Esophagus squamous epithelium (tissue), 5 donors: ENCODE data around the gene C9orf85. TPM values are rescaled to one million over a fixed set of nuclear protein-coding genes. Genes with fewer than 3 reads are reported as not detected.

Experiments used
- DNase-seq: peaks from one replicate; lab custom pipeline; 2025; lab: John Stamatoyannopoulos, UW
- H3K27ac ChIP-seq, 4 donors: fragments of 200-600 bp; sonication (generic); one replicate each; pipeline ENCODE4 v1.5.1; 2016 to 2019; ENCODE audit warnings: mild to moderate bottlenecking in 1 of 4
- H3K27me3 ChIP-seq, 4 donors: fragments of 200-600 bp; sonication (generic); 1 replicate in 3 of 4; 2 replicates in 1 of 4; pipeline versions ENCODE4 v1.5.1 to v1.6.0; 2017 to 2021; ENCODE audit warnings: antibody characterized with exemption in 1 of 4
- H3K36me3 ChIP-seq, 3 donors: fragments of 200-600 bp; sonication (generic); one replicate each; pipeline ENCODE4 v1.5.1; 2016 to 2019
- H3K4me1 ChIP-seq, 3 donors: fragments of 200-600 bp; sonication (generic); one replicate each; pipeline ENCODE4 v1.5.1; 2017 to 2019
- H3K4me3 ChIP-seq, 4 donors: fragments of 200-600 bp; sonication (generic); 1 replicate in 3 of 4; 2 replicates in 1 of 4; pipeline ENCODE4 v1.5.1; 2016 to 2019; ENCODE audit warnings: mild to moderate bottlenecking in 2 of 4, moderate library complexity in 1 of 4
- H3K9me3 ChIP-seq, 3 donors: fragments of 200-600 bp; sonication (generic); one replicate each; pipeline ENCODE4 v1.5.1; 2016 to 2019
- POLR2A ChIP-seq, 4 donors: fragments of 450-650 bp; IDR thresholded peaks; one replicate each; pipeline ENCODE4 v1.6.1; 2017; ENCODE audit warnings: antibody characterized with exemption in 4 of 4, mild to moderate bottlenecking in 4 of 4, moderate library complexity in 3 of 4
- WGBS, 2 donors: methylation state at CpG; one replicate each; pipeline ENCODE4 v1.1.5; 2018; 5-methylcytosine and 5-hydroxymethylcytosine counted together
- intact Hi-C: fragments of 100-400 bp; cut with DNase I; formaldehyde crosslinking; loops from one replicate; pipeline ENCODE4 v1.15.0; 2022
- total RNA-seq, 4 donors: library from RNA; depleted of rRNA; stranded (reverse); fragments of >200 nt; gene quantifications; one replicate each; pipeline ENCODE4 v1.1.0, GENCODE V29; 2016
- TF ChIP-seq, protein P1 (sequence below), 6 experiments: fragments of 450-650 bp in 4 of 6; fragments of 200-600 bp in 2 of 6; sonication (generic) in 2 of 6; IDR thresholded peaks; one replicate each; pipeline ENCODE4 v1.5.1; 2016 to 2019; ENCODE audit warnings: antibody characterized with exemption in 6 of 6, mild to moderate bottlenecking in 4 of 6, moderate library complexity in 4 of 6
- donor health status: DM: yes; HTN: yes; CAD: no.

The C9orf85 gene
- total RNA-seq, 4 donors from 2014 or later, result 9.1 to 12.8 (median 10.4) TPM

GRCh38 chr9:71901695-71902597, 9.5 kb upstream of the C9orf85 start:
- TF ChIP-seq, protein P1, sequence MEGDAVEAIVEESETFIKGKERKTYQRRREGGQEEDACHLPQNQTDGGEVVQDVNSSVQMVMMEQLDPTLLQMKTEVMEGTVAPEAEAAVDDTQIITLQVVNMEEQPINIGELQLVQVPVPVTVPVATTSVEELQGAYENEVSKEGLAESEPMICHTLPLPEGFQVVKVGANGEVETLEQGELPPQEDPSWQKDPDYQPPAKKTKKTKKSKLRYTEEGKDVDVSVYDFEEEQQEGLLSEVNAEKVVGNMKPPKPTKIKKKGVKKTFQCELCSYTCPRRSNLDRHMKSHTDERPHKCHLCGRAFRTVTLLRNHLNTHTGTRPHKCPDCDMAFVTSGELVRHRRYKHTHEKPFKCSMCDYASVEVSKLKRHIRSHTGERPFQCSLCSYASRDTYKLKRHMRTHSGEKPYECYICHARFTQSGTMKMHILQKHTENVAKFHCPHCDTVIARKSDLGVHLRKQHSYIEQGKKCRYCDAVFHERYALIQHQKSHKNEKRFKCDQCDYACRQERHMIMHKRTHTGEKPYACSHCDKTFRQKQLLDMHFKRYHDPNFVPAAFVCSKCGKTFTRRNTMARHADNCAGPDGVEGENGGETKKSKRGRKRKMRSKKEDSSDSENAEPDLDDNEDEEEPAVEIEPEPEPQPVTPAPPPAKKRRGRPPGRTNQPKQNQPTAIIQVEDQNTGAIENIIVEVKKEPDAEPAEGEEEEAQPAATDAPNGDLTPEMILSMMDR (IDR thresholded peaks at IDR 0.05), result no peak
- TF ChIP-seq POLR2A (IDR thresholded peaks at IDR 0.05), result no peak
- no peak overlapping the region for H3K27ac ChIP-seq
- H3K4me1 ChIP-seq, result peaks cover 0 to 47% (median 7%) of the 10 kb centered on the region in 3 donors
- peaks cover 0 to 12% (median 0%) of the 10 kb centered on the region in 3 donors for H3K36me3 ChIP-seq
- WGBS, 2 donors, result 49 to 62% methylated on average over 6 of the region's 6 CpGs
- no peaks in the 10 kb centered on the region for H3K9me3 ChIP-seq
- DNase-seq, result no peak
- no peak overlapping the region for H3K4me3 ChIP-seq
- intact Hi-C loops, result no loop called here
- no peaks in the 10 kb centered on the region for H3K27me3 ChIP-seq

DNA sequence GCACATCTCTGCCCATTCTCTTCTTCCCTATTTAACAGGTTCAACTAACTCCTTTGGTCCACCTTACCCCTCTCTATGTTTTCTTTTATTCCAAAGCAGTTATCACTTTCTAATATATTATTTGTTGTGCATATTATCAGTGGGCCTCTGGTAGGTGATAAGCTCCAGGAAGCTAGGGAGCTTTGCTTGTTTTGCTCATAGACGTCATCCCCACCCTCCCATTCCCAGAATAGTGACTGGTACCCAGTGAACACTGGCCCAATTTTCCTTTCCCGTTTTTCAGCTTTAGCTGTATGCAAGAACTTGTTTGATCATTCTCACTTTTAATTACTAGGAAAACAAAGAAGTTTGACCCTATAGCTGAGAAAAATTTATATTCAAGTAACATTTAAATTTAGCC, 7.4 kb upstream of the C9orf85 start:
- Histone ChIP-seq H3K9me3 (no peaks in the 10 kb centered on the region), H3K4me3 (no peak overlapping the region), H3K36me3 (peaks cover 0 to 12% (median 0%) of the 10 kb centered on the region in 3 donors), H3K27ac (no peak overlapping the region), H3K4me1 (peaks cover 0 to 46% (median 9%) of the 10 kb centered on the region in 3 donors), H3K27me3 (no peaks in the 10 kb centered on the region)
- TF ChIP-seq, protein P1 (IDR thresholded peaks at IDR 0.05), result no peak
- TF ChIP-seq POLR2A (IDR thresholded peaks at IDR 0.05), result no peak
- no peak for DNase-seq
- intact Hi-C loops, result no loop called here
- 50 to 80% methylated on average over 2 of the region's 2 CpGs for WGBS, 2 donors

DNA sequence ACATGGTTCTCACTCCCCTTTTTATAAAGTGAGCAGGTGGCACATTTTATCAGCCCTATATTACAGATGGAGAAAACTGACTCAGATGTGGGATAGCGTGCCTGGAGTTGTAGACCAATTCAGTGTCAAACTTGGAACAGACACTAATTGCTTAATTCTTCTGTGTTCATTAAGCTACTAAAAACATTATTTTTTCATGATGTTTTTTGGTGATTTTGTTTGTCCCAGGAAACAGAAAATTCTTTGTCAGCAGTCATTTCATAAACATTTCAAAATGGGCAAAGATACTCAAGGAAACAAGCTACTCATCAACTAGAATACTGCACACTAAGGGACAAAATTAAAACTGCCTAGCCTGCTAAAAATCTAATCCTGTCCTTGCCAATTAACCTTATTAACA, 2.6 kb upstream of the C9orf85 start:
- peak overlapping the region in 3 of 4 donors; percentile 72 to 91 (median 85) for H3K4me3 ChIP-seq
- no peaks in the 10 kb centered on the region for H3K9me3 ChIP-seq
- no peak overlapping the region for H3K27ac ChIP-seq
- peaks cover 0 to 12% (median 0%) of the 10 kb centered on the region in 3 donors for H3K36me3 ChIP-seq
- TF ChIP-seq POLR2A (IDR thresholded peaks at IDR 0.05), result no peak
- TF ChIP-seq, protein P1 (IDR thresholded peaks at IDR 0.05), result no peak
- 11 to 67% methylated on average over 1 of the region's 1 CpG for WGBS, 2 donors
- peaks cover 10 to 53% (median 18%) of the 10 kb centered on the region in 3 donors for H3K4me1 ChIP-seq
- no peak for DNase-seq
- intact Hi-C loops, result no loop called here
- H3K27me3 ChIP-seq, result no peaks in the 10 kb centered on the region

DNA sequence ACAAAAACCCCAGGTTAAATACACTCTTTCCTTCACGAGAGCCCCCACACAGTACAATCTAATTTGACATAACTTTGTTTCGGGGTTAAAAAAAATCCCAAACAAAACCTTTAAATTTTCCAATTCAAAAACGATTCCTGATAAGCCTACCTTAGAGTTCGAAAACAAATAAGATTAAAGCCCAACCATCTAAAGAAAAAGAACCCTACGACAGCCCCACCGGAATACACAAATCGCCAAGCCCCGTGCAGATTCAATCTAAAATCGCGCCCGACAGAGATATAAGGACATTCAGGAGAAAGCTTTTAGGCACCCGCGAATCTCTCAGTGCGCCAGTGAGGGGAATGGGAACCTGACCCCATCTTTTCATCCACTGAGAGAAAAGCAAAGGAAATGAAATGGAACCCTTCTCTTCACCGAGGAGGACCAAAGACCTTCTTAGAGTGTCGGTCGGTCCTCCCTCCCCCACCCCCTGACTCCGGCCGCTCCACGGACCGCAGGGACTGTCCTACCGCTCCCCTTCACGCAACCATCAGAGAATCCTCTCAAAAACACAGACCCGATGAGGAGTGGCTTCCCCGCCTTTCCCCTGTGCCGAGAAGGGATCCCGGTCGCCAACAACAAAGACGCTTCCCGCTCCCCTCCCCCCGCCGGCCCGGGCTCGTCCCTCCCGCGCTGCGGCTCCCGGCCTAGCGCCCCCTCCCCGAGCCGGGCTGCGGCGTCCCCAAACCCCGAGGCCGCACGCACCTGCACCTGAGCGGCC, 1.4 kb upstream of the C9orf85 start:
- peak overlapping the region; percentile 72 to 97 (median 88) for H3K4me3 ChIP-seq
- DNase-seq, result no peak
- WGBS, 2 donors, result 1 to 3% methylated on average over 14 to 16 of the region's 47 CpGs
- H3K4me1 ChIP-seq, result peaks cover 10 to 63% (median 18%) of the 10 kb centered on the region in 3 donors
- intact Hi-C loops, result no loop called here
- TF ChIP-seq, protein P1 (IDR thresholded peaks at IDR 0.05), result no peak
- no peak for TF ChIP-seq POLR2A (IDR thresholded peaks at IDR 0.05)
- no peaks in the 10 kb centered on the region for H3K27me3 ChIP-seq
- peaks cover 0 to 12% (median 0%) of the 10 kb centered on the region in 3 donors for H3K36me3 ChIP-seq
- H3K9me3 ChIP-seq, result no peaks in the 10 kb centered on the region
- H3K27ac ChIP-seq, result peak overlapping the region; percentile 90 to 97 (median 95)
